ENCODE measurements around the gene PGAP3. TPM values are rescaled to one million over a fixed set of nuclear protein-coding genes. Genes with fewer than 3 reads are reported as not detected.

PGAP3 gene
- total RNA-seq, 3 donors from 2014 or later: 11.7 to 23.7 (median 21.6) TPM

- no peaks in the 10 kb centered on the region for H3K4me1 ChIP-seq
- no peak overlapping the region for H3K27ac ChIP-seq
- no peak for TF ChIP-seq CTCF (IDR thresholded peaks at IDR 0.05)
- no peak for TF ChIP-seq POLR2A (IDR thresholded peaks at IDR 0.05)
- no peak for TF ChIP-seq POLR2AphosphoS5 (IDR thresholded peaks at IDR 0.05)
- intact Hi-C loops (cut with DNase I; ENCODE audit: low total_unique reads): no loop called here
- no peak for DNase-seq (ENCODE audit: low spot score in 2 of 2)
- no peaks in the 10 kb centered on the region for H3K36me3 ChIP-seq
- no peaks in the 10 kb centered on the region for H3K9me3 ChIP-seq
- H3K4me3 ChIP-seq: no peak overlapping the region
- H3K27me3 ChIP-seq: no peaks in the 10 kb centered on the region
Observed at GRCh38 chr17:39650121-39650579, 37.7 kb downstream of the PGAP3 start.

GRCh38 chr17:39648616-39649366 lies 39.1 kb downstream of the PGAP3 start:
- no peak for TF ChIP-seq POLR2A (IDR thresholded peaks at IDR 0.05)
- TF ChIP-seq POLR2AphosphoS5 (IDR thresholded peaks at IDR 0.05): no peak
- no peak for TF ChIP-seq CTCF (IDR thresholded peaks at IDR 0.05)
- H3K9me3 ChIP-seq: no peaks in the 10 kb centered on the region
- H3K36me3 ChIP-seq: no peaks in the 10 kb centered on the region
- intact Hi-C loops (cut with DNase I; ENCODE audit: low total_unique reads): no loop called here
- DNase-seq (ENCODE audit: low spot score in 2 of 2): no peak
- H3K4me3 ChIP-seq: no peak overlapping the region
- no peak overlapping the region for H3K27ac ChIP-seq
- H3K27me3 ChIP-seq: no peaks in the 10 kb centered on the region
- H3K4me1 ChIP-seq: no peaks in the 10 kb centered on the region

- TF ChIP-seq POLR2AphosphoS5 (IDR thresholded peaks at IDR 0.05): no peak
- TF ChIP-seq POLR2A (IDR thresholded peaks at IDR 0.05): no peak
- no peak for TF ChIP-seq CTCF (IDR thresholded peaks at IDR 0.05)
- no peaks in the 10 kb centered on the region for H3K4me1 ChIP-seq
- intact Hi-C loops (cut with DNase I; ENCODE audit: low total_unique reads): no loop called here
- H3K36me3 ChIP-seq: no peaks in the 10 kb centered on the region
- H3K4me3 ChIP-seq: no peak overlapping the region
- no peak for DNase-seq (ENCODE audit: low spot score in 2 of 2)
- H3K27ac ChIP-seq: no peak overlapping the region
- no peaks in the 10 kb centered on the region for H3K9me3 ChIP-seq
- no peaks in the 10 kb centered on the region for H3K27me3 ChIP-seq
Observed at GRCh38 chr17:39647256-39647655, 40.6 kb downstream of the PGAP3 start.

GRCh38 chr17:39643271-39643670 lies 44.6 kb downstream of the PGAP3 start:
- Histone ChIP-seq H3K4me1 (peaks cover 5 to 6% of the 10 kb centered on the region in 2 donors), H3K36me3 (no peaks in the 10 kb centered on the region), H3K4me3 (no peak overlapping the region), H3K9me3 (no peaks in the 10 kb centered on the region), H3K27me3 (no peaks in the 10 kb centered on the region), H3K27ac (no peak overlapping the region)
- TF ChIP-seq POLR2A (IDR thresholded peaks at IDR 0.05) (no peak), POLR2AphosphoS5 (IDR thresholded peaks at IDR 0.05) (no peak), CTCF (IDR thresholded peaks at IDR 0.05) (no peak)
- DNase-seq (ENCODE audit: low spot score in 2 of 2): no peak
- intact Hi-C loops (cut with DNase I; ENCODE audit: low total_unique reads): no loop called here

GRCh38 chr17:39642291-39643074 lies 45.4 kb downstream of the PGAP3 start:
- peaks cover 6 to 12% of the 10 kb centered on the region in 2 donors for H3K4me1 ChIP-seq

More at GRCh38 chr17:39642291-39643074, 45.4 kb downstream of the PGAP3 start:
- Histone ChIP-seq H3K27ac (no peak overlapping the region), H3K36me3 (no peaks in the 10 kb centered on the region), H3K27me3 (no peaks in the 10 kb centered on the region), H3K4me3 (no peak overlapping the region), H3K9me3 (no peaks in the 10 kb centered on the region)
- DNase-seq (ENCODE audit: low spot score in 2 of 2): no peak
- intact Hi-C loops (cut with DNase I; ENCODE audit: low total_unique reads): no loop called here
- TF ChIP-seq CTCF (IDR thresholded peaks at IDR 0.05) (no peak), POLR2A (IDR thresholded peaks at IDR 0.05) (no peak), POLR2AphosphoS5 (IDR thresholded peaks at IDR 0.05) (no peak)

Data from breast epithelium (tissue), 4 donors.